HG03280 (cell line): ENCODE data around the gene ARHGEF11.

Source experiments
- ATAC-seq: cut with Tn5 transposase; IDR thresholded peaks from one replicate; pipeline ENCODE4 v1.9.1; 2021; ENCODE audit warnings: mild to moderate bottlenecking, moderate library complexity; ENCODE audit not compliant: unreplicated experiment

ARHGEF11 gene

DNA sequence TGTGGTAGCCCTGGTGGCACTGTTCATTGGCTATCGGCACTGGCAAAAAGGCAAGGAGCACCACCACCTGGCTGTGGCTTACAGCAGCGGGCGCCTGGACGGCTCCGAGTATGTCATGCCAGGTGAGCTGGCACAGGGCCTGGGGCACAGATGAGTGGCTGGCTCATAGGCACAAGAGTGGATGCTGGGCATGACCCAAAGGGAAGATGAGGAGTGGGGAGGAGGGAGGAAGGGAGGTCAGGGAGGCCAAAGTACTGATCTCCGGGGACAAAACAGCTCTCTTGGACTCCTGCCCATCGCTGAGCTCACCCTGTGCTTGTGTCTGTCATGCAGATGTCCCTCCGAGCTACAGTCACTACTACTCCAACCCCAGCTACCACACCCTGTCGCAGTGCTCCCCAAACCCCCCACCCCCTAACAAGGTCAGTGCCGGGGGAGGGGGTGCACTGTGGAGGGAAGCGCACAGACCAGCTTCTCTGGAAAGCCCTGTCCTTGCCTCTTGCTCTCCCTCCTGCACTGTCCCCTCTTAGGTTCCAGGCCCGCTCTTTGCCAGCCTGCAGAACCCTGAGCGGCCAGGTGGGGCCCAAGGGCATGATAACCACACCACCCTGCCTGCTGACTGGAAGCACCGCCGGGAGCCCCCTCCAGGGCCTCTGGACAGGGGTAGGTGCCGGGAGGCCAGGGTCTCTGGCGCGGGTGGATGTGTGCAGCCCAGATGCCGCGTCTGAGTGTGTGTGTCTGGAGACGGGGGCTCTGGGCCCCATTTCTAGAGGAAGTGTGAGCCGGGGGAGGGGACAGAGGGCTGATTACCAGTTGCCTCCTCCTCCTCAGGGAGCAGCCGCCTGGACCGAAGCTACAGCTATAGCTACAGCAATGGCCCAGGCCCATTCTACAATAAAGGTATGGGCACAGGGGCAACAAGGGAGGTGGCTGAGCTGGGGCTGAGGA lies 132.4 kb downstream of the ARHGEF11 start:
- ATAC-seq: no peak

DNA sequence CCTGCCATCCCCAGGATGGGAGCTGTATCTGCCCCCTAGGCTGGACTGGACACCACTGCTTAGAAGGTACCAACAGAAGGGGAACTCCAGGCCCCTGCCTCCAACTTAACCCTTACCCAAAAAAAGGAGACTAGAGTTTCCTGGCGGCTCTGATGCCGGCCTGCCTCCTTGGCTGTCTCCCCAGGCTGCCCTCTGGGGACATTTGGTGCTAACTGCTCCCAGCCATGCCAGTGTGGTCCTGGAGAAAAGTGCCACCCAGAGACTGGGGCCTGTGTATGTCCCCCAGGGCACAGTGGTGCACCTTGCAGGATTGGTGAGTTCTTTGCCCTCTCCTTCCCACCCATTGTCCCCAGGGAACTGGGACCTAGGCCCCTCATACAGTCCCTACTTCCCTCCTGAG lies 133.2 kb downstream of the ARHGEF11 start:
- ATAC-seq: no peak

DNA sequence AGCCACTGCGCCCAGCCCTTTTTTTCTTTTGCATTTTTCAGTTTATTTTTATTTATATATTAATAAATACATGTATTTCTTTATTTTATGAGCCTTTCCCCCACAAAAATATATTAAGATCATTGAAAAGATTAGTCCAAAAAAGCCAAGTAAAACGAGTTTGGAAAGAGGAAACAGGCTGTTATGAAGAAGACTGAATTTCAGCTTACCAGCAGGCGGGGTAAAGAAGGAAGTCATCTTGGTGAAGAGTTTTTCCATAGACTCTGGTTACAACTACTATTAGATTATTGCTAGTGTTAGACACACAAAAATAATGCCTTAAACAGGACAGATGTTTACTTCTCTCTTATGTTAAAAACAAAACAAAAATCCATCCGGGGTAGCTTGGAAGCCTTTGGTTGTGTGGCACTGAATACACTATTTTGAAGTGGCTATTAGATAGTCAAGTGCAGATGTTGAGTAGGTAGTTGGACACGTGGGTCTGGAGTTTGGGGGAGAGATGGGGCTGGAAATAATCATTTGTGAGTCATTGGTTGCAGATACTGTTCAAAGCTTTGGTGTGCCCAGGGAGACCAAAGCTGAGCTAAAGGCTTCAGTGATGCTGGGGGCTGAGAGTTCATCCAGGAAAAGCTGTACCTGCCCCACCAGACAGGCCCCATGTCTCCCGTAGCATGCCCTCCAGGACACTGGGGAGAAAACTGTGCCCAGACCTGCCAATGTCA lies 133.8 kb downstream of the ARHGEF11 start:
- no peak for ATAC-seq

- ATAC-seq: no peak
Measured at GRCh38 chr1:156910309-156910782, 135.2 kb downstream of the ARHGEF11 start.

GRCh38 chr1:156909671-156910070 lies 135.9 kb downstream of the ARHGEF11 start:
- ATAC-seq: no peak

GRCh38 chr1:156908955-156909354 lies 136.6 kb downstream of the ARHGEF11 start:
- no peak for ATAC-seq

DNA sequence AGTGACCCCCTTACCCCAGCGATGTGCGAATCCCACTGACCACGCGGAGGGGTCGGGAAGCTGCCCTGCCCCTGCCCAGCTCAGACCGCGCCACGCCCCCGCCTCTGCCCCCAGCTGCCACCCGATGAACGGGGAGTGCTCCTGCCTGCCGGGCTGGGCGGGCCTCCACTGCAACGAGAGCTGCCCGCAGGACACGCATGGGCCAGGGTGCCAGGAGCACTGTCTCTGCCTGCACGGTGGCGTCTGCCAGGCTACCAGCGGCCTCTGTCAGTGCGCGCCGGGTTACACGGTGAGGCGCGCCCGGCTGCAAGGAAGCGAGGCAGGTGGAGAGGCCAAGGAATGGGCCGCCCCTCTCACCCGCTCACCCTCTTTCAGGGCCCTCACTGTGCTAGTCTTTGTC lies 137.0 kb downstream of the ARHGEF11 start:
- no peak for ATAC-seq

DNA sequence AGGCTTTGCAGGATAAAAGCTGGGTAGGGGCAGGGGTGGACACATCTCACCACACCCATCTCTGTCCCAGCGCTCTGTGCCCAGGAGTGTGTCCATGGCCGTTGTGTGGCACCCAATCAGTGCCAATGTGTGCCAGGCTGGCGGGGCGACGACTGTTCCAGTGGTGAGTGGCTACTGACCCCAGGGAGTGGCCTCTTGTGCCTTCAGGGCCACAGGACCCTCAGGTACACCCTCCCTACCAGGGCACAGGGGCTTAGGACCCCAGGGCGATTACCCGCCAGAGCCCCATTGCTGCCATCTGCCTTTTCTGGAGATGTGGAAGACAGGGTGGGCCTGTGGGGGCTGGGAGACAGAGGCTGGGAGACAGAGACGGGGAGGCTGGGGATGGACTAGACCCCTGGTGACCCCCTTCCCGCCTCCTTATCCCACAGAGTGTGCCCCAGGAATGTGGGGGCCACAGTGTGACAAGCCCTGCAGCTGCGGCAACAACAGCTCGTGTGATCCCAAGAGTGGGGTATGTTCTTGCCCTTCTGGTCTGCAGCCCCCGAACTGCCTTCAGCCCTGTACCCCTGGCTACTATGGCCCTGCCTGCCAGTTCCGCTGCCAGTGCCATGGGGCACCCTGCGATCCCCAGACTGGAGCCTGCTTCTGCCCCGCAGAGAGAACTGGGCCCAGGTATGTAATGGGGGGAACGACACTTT lies 139.2 kb downstream of the ARHGEF11 start:
- no peak for ATAC-seq

- no peak for ATAC-seq
Measured at GRCh38 chr1:156905651-156906050, 139.9 kb downstream of the ARHGEF11 start.

- no peak for ATAC-seq
Measured at GRCh38 chr1:156905176-156905575, 140.4 kb downstream of the ARHGEF11 start.

DNA sequence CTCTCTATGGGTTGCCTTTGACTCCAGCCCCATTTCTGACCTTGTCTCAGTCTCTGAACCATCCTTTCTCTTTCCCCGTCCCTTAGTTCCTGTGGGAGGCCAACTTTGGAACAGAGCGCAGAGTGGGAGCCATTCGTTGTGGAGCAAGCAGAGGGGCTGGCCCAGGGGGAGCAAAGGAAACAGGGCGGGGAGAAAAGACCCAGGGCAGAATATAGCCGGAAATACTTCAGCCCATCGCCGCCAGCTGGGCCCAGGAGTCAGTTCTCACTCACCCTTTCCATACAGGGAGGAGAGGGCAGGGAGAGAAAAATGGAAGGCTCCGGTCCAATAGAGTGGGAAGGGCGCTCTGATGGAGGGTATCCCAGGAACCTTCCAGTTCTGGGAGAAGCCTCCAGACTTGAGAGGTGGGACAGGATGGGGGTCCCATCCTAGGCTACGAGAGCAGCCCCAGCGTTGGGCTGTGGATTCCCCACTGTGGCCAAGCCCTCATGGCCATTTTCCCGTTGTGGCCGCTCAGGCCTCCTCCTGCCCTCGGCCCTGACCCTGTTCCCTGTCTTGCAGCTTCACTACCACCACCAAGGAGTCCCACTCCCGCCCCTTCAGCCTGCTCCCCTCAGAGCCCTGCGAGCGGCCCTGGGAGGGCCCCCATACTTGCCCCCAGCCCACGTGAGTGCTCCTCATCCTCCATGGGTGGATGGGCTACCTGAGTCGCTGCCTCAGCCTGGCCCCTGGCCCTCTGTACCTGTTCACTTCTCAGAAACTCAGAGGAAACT lies 141.2 kb downstream of the ARHGEF11 start:
- ATAC-seq: no peak

- no peak for ATAC-seq
Measured at GRCh38 chr1:156903328-156904091, 142.0 kb downstream of the ARHGEF11 start.

GRCh38 chr1:156901966-156902915 lies 143.3 kb downstream of the ARHGEF11 start:
- no peak for ATAC-seq

DNA sequence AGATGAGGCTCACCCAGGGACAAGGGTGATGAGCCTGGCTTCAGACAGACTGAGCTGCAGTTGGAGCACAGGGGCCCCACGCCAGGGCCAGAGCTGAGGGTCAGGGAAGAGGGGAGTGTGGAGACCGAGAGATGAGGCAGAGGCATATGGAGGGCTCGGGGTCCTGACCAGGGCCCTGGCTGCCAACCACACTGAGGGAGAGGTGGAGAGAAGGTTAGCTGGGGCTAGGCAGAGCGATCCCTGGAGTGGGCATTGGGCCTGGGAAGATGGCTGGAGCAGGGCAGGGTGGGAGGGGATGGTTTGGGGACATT lies 144.0 kb downstream of the ARHGEF11 start:
- ATAC-seq: no peak

GRCh38 chr1:156900896-156901589 lies 144.5 kb downstream of the ARHGEF11 start:
- ATAC-seq: no peak

- no peak for ATAC-seq
Measured at GRCh38 chr1:156899956-156900718, 145.4 kb downstream of the ARHGEF11 start.

- no peak for ATAC-seq
Measured at GRCh38 chr1:156898971-156899664, 146.4 kb downstream of the ARHGEF11 start.
